Left ventricle myocardium inferior (tissue), 1 donor: Measurements from ENCODE around the gene NLRP9. TPM values are rescaled to one million over a fixed set of nuclear protein-coding genes. Genes with fewer than 3 reads are reported as not detected.

Source experiments
- DNase-seq: peaks from one replicate; pipeline ENCODE4 v3.0.0-alpha.2; 2020
- H3K27ac ChIP-seq: fragments of 200-600 bp; replicated peaks from 2 replicates; pipeline ENCODE4 v1.8.0; 2021
- H3K27me3 ChIP-seq: fragments of 200-600 bp; 2 replicates; pipeline ENCODE4 v1.8.0; 2021; ENCODE audit warnings: low read depth
- H3K36me3 ChIP-seq: fragments of 200-600 bp; 2 replicates; pipeline ENCODE4 v1.8.0; 2021
- H3K4me1 ChIP-seq: fragments of 200-600 bp; 2 replicates; pipeline ENCODE4 v1.8.0; 2021
- H3K4me3 ChIP-seq: fragments of 200-600 bp; 2 replicates; pipeline ENCODE4 v1.8.0; 2021; ENCODE audit warnings: mild to moderate bottlenecking, moderate library complexity
- H3K9me3 ChIP-seq: fragments of 200-600 bp; replicated peaks from 2 replicates; pipeline ENCODE4 v1.8.0; 2021
- intact Hi-C: fragments of 100-400 bp; cut with micrococcal nuclease; formaldehyde crosslinking; loops from one replicate; pipeline ENCODE4 v1.11.0; 2022
- total RNA-seq: library from RNA; stranded (reverse); fragmentation: NEBNext Ultra II Directional; extraction: Animal tissue kit (Norgen Biotek cat#: 25700); gene quantifications from one replicate; pipeline ENCODE4 v1.2.1, GENCODE V29; 2021
- TF ChIP-seq, protein P1 (sequence below): fragments of 200-600 bp; IDR thresholded peaks from 2 replicates; pipeline ENCODE4 v1.8.0; 2021; ENCODE audit warnings: antibody characterized with exemption, mild to moderate bottlenecking, borderline replicate concordance
- donor health status: DM: no; HTN: yes; CAD: no; lungs with severe emphysema.

The NLRP9 gene
- total RNA-seq, 1 donor from 2014 or later = not detected

- DNase-seq = no peak
- Histone ChIP-seq H3K27ac (no peak overlapping the region), H3K9me3 (no peaks in the 10 kb centered on the region), H3K4me1 (peaks cover 48% of the 10 kb centered on the region), H3K36me3 (peaks cover 96% of the 10 kb centered on the region), H3K27me3 (no peaks in the 10 kb centered on the region), H3K4me3 (no peak overlapping the region)
- TF ChIP-seq, protein P1, sequence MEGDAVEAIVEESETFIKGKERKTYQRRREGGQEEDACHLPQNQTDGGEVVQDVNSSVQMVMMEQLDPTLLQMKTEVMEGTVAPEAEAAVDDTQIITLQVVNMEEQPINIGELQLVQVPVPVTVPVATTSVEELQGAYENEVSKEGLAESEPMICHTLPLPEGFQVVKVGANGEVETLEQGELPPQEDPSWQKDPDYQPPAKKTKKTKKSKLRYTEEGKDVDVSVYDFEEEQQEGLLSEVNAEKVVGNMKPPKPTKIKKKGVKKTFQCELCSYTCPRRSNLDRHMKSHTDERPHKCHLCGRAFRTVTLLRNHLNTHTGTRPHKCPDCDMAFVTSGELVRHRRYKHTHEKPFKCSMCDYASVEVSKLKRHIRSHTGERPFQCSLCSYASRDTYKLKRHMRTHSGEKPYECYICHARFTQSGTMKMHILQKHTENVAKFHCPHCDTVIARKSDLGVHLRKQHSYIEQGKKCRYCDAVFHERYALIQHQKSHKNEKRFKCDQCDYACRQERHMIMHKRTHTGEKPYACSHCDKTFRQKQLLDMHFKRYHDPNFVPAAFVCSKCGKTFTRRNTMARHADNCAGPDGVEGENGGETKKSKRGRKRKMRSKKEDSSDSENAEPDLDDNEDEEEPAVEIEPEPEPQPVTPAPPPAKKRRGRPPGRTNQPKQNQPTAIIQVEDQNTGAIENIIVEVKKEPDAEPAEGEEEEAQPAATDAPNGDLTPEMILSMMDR = no peak
- intact Hi-C loops = no loop called here
These were observed 53.1 kb downstream of the NLRP9 start for GRCh38 chr19:55684946-55685681.

DNA sequence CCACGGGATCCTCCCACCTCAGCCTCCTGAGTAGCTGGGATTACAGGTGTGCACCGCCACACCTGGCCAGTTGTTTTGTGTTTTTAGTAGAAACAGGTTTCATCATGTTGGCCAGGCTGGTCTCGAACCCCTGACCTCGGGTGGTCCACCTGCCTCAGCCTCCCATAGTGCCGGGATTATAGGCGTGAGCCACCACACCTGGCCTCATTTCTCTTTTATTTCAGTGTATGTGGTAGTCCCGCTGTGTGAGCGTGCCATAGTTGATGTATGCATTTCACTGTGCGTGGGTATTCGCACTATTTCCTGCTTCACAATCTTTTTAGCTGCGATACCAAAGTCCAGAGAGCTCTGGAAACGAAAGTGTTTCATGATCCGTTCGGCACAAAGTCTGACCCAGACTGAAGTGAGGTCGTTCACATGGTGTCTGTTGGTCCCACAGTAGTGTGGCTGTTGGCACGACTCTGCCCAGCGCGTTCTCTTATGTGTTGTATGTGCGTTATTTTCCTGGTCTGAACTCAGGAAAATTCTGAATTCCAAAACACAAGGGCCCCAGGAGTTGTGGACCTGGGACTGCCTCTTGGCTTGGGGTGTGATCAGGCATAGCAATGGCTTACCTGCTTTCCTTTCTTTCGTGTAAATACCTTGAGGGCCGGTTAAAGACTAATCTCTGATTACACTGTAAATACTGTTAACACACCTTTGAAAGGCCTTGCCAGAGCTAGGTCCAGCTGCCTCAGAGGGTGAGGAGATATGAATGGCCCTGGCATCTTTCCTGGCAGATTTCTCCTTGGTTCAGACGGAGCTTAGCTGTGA lies 54.5 kb downstream of the NLRP9 start:
- peaks cover 62% of the 10 kb centered on the region for H3K4me1 ChIP-seq
- H3K27ac ChIP-seq = no peak overlapping the region
- TF ChIP-seq, protein P1 = no peak
- H3K9me3 ChIP-seq = no peaks in the 10 kb centered on the region
- no peak for DNase-seq
- intact Hi-C loops = no loop called here
- H3K27me3 ChIP-seq = no peaks in the 10 kb centered on the region
- peaks cover 97% of the 10 kb centered on the region for H3K36me3 ChIP-seq
- H3K4me3 ChIP-seq = no peak overlapping the region

DNA sequence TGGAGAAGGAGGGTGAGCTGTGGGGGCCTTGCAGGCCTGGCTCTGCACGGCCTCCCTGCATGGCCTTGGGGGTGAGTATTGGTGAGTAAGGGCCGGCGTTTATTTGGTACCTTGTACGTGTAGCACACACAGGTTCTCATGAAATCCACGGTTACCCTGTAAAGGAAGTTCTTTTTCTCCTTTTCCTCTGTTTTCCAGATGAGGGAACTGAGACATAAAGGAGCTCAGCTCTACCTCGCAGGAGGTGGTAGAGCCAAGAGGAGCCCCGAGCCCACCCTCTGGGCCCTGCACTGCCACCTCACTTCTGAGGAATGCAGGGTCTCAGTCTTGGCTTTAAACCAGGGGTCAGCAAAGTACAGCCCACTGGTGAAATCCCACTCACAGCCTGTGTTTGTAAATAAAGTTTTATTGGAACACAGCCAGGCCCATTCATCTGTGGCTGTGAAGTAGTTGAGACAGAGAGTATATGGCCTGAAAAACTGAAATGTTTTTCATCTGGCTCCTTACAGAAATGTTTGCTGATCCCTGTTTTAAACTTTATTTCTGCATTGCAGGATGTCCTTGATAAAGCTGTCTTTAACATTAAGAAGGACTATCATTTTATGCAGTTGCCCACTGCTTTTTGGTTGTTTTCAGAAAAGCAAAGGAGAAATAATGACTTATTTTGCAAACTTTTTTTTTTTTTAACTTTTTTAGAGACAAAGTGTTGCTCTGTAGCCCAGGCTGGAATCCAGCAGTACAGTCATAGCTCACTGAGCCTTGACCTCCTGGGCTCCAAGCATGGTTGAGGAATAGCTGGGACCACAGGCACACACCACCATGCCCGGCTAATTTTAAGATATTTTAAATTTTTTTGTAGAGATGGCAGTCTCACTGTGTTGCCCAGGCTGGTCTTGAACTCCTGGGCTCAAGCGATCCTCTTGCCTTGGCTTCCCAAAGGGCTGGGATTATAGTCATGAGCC lies 56.8 kb downstream of the NLRP9 start:
- Histone ChIP-seq H3K36me3 (peaks cover 88% of the 10 kb centered on the region), H3K4me3 (no peak overlapping the region), H3K4me1 (peaks cover 72% of the 10 kb centered on the region), H3K27me3 (no peaks in the 10 kb centered on the region), H3K9me3 (no peaks in the 10 kb centered on the region), H3K27ac (no peak overlapping the region)
- no peak for DNase-seq
- TF ChIP-seq, protein P1 = no peak
- intact Hi-C loops = no loop called here

- TF ChIP-seq, protein P1 = no peak
- H3K4me1 ChIP-seq = peaks cover 72% of the 10 kb centered on the region
- H3K27me3 ChIP-seq = no peaks in the 10 kb centered on the region
- H3K27ac ChIP-seq = no peak overlapping the region
- no peak for DNase-seq
- no peak overlapping the region for H3K4me3 ChIP-seq
- intact Hi-C loops = no loop called here
- no peaks in the 10 kb centered on the region for H3K9me3 ChIP-seq
- peaks cover 79% of the 10 kb centered on the region for H3K36me3 ChIP-seq
These were observed 57.7 kb downstream of the NLRP9 start for GRCh38 chr19:55680339-55681130.
